D721Med (cell line): Measurements from ENCODE around the gene BICDL1.
A peak's percentile ranks its signal among the peaks of the same experiment; 100 is the strongest.

ENCODE experiments used
- DNase-seq: peaks from one replicate; pipeline ENCODE4 v3.0.0; 2011; ENCODE audit warnings: low spot score; ENCODE audit not compliant: insufficient read length
- FAIRE-seq: peaks from 2 replicates; lab custom pipeline; 2011; peaks lifted over from hg19 to GRCh38; lab: Jason Lieb, UNC
- TF ChIP-seq, protein P1 (sequence below): IDR thresholded peaks from 2 replicates; pipeline ENCODE4 v1.5.1; 2012; ENCODE audit warnings: mild to moderate bottlenecking, control low read depth; ENCODE audit not compliant: insufficient read depth; ENCODE audit errors: missing control alignments

The BICDL1 gene

GRCh38 chr12:120110550-120111501, 121.8 kb downstream of the BICDL1 start:
- FAIRE-seq = no peak
- DNase-seq = no peak
- TF ChIP-seq, protein P1, sequence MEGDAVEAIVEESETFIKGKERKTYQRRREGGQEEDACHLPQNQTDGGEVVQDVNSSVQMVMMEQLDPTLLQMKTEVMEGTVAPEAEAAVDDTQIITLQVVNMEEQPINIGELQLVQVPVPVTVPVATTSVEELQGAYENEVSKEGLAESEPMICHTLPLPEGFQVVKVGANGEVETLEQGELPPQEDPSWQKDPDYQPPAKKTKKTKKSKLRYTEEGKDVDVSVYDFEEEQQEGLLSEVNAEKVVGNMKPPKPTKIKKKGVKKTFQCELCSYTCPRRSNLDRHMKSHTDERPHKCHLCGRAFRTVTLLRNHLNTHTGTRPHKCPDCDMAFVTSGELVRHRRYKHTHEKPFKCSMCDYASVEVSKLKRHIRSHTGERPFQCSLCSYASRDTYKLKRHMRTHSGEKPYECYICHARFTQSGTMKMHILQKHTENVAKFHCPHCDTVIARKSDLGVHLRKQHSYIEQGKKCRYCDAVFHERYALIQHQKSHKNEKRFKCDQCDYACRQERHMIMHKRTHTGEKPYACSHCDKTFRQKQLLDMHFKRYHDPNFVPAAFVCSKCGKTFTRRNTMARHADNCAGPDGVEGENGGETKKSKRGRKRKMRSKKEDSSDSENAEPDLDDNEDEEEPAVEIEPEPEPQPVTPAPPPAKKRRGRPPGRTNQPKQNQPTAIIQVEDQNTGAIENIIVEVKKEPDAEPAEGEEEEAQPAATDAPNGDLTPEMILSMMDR = no peak

- FAIRE-seq (no peak), DNase-seq (no peak)
Measured at GRCh38 chr12:120115066-120115465, 126.0 kb downstream of the BICDL1 start.

DNA sequence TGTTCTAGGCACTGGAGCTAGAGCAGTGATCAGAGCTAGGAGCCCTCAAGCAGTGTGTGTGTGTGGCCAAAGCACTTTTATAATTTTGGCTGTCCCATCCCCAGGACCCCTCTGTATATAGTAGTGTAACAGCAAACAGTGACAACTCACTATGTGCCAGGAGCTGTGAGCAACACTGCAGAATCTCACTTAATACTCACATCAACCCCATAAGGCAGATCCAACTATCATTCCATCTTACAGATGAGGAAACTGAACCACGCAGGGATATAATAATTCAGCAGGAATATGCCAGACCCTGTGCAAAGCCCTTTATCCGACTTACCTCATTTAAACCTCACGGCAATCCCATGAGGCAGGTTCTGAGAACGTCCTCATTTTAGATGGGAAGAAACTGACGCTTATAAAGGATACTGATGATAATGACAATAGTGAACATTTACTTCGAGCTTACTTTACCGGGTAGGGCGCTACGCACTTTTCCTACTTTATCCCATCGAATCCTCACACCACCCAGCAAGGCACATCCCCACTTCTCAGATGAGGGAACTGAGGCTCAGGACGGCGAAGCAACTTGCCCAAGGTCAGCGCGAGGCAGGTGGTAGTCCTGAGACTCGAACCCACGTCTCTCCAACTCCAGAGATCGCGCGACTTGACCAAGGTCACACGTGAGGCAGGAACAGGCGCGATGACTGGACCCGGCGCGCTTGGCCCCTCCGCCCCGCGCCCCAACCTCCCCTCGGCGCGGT, 126.8 kb downstream of the BICDL1 start:
- no peak for DNase-seq

More at GRCh38 chr12:120115066-120115465, 126.0 kb downstream of the BICDL1 start:
- TF ChIP-seq, protein P1 = no peak

DNA sequence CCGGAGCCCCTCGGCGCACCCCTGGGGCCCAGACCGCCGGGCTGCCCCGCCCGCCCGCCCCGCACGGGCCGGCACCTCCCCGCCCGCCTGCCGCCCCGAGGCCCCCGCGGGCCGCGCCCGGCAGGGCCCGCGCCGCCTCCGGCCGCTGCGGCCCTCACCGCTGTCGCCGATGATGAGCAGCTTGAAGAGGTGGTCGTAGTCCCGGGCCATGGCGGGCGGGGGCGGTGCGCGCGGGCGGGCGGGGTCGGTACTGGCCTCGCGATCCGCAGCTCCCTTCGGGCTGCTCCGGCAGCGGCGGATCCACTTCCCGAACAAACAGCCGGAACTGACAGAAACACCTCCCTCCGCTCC, 127.4 kb downstream of the BICDL1 start, which contains the start of gene RAB35:
TSS of gene RAB35 (minus strand) at position 313 of the 351 bp plus-strand sequence. CDS start at position 210, 103 bp downstream.
- TF ChIP-seq, protein P1 = no peak
- FAIRE-seq (no peak), DNase-seq (no peak)

More for the DNA sequence above, 126.8 kb downstream of the BICDL1 start:
- TF ChIP-seq, protein P1 = no peak
- no peak for FAIRE-seq

GRCh38 chr12:120116792-120117651, 128.0 kb downstream of the BICDL1 start:
- TF ChIP-seq, protein P1 = no peak
- DNase-seq = peak; percentile 98
- no peak for FAIRE-seq

DNA sequence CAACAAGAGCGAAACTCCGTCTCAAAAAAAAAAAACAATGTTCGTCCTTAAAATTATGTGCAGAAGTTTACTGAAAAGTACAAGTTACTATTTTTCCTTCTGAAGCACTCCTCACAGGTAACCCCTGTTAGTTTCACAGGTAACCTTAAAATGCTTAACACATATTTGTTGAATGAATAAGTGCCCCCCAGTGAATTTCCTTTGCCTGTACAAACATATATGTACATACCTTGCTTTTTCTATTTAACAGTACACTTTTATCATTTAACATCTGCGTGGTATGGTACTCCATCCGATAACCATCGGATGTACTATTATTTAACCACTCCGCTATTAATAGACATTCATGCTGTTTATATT, 128.9 kb downstream of the BICDL1 start:
- FAIRE-seq (no peak), DNase-seq (no peak)
- TF ChIP-seq, protein P1 = no peak
